Measurements from ENCODE around the gene ABCC4.

GRCh38 chr13:95168191-95168590 is 133.1 kb downstream of the ABCC4 start:
- TF ChIP-seq CTCF (conservative IDR thresholded peaks at IDR 0.05 in 1 of 2, IDR thresholded peaks at IDR 0.05 in 1 of 2; ENCODE audit: low read depth in 1 of 2, low read length in 2 of 2) (no peak), EZH2 (IDR thresholded peaks at IDR 0.05; ENCODE audit: low read length, missing control alignments) (no peak)
